ENCODE results near the gene VAV1. TPM values are rescaled to one million over a fixed set of nuclear protein-coding genes. Genes with fewer than 3 reads are reported as not detected.

Gene VAV1
- total and polyA plus RNA-seq, 9 of the 15 experiments (the other 6 are each of a cell fraction or from before 2014, with no cell fraction given): 0.46 to 20.1 (median 11.1) TPM

DNA sequence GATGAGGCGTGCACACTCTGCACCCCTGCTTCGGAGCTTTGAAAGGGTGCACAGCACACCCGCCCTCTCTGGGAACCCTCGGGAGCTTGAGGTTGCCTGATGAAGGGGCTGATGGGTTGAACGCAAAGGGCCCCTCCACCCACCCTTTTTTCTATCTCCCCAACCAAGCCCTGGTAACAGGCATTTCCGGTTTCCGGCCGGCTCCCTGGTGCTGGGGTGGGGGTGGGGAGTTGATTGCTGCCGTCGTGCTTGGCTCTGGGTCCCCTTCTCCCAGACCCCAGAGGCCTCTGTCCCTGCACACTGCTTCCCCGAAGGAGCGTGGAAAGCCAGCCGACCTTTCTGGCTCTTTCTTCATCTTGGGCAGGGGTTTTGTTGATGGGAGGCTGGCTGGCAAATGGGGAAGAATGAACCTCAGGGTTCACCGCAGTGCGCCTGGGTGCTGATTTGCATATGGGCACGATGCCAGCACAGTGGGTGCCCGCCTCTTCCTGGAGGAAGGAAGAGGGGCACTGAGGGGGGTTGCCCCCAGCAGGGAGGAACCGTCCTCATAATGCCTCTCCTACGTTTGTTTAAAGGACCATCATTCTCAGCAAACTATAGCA, 29.1 kb downstream of the VAV1 start (continued):
- TF ChIP-seq, protein P1, sequence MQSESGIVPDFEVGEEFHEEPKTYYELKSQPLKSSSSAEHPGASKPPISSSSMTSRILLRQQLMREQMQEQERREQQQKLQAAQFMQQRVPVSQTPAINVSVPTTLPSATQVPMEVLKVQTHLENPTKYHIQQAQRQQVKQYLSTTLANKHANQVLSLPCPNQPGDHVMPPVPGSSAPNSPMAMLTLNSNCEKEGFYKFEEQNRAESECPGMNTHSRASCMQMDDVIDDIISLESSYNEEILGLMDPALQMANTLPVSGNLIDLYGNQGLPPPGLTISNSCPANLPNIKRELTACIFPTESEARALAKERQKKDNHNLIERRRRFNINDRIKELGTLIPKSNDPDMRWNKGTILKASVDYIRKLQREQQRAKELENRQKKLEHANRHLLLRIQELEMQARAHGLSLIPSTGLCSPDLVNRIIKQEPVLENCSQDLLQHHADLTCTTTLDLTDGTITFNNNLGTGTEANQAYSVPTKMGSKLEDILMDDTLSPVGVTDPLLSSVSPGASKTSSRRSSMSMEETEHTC (IDR thresholded peaks at IDR 0.05): no peak
- TF ChIP-seq CBFA2T3 (IDR thresholded peaks at IDR 0.05): 0 out of 2 replicates have a peak, but pooled peaks have one; percentile 4
- no peak for TF ChIP-seq MBD2 (IDR thresholded peaks at IDR 0.05; ENCODE audit: borderline replicate concordance, low read depth)
- TF ChIP-seq MAZ (CRISPR knock-in tag; conservative IDR thresholded peaks at IDR 0.05 in 1 of 2, IDR thresholded peaks at IDR 0.05 in 1 of 2): peak in 1 of 2 experiments; percentile 74; a peak in 1 of 4 replicates
- TF ChIP-seq, protein P2, sequence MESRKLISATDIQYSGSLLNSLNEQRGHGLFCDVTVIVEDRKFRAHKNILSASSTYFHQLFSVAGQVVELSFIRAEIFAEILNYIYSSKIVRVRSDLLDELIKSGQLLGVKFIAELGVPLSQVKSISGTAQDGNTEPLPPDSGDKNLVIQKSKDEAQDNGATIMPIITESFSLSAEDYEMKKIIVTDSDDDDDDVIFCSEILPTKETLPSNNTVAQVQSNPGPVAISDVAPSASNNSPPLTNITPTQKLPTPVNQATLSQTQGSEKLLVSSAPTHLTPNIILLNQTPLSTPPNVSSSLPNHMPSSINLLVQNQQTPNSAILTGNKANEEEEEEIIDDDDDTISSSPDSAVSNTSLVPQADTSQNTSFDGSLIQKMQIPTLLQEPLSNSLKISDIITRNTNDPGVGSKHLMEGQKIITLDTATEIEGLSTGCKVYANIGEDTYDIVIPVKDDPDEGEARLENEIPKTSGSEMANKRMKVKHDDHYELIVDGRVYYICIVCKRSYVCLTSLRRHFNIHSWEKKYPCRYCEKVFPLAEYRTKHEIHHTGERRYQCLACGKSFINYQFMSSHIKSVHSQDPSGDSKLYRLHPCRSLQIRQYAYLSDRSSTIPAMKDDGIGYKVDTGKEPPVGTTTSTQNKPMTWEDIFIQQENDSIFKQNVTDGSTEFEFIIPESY (CRISPR knock-in tag; IDR thresholded peaks at IDR 0.05): no peak
- no peak for TF ChIP-seq SOX6 (IDR thresholded peaks at IDR 0.05)
- no peak for TF ChIP-seq SFPQ (IDR thresholded peaks at IDR 0.05; ENCODE audit: low read depth, low read length)
- peak; percentile 32; the same call in 1 of the 2 replicates for TF ChIP-seq EP300 (IDR thresholded peaks at IDR 0.05; ENCODE audit: low read length)
- TF ChIP-seq ZNF239 (CRISPR knock-in tag; IDR thresholded peaks at IDR 0.05): peak; percentile 78
- no peak for TF ChIP-seq NFIX (CRISPR knock-in tag; IDR thresholded peaks at IDR 0.05; ENCODE audit: low read depth)
- no peak for TF ChIP-seq HDAC8 (tag; IDR thresholded peaks at IDR 0.05)
- no peak for TF ChIP-seq TEAD2 (tag; IDR thresholded peaks at IDR 0.05)
- 0 out of 2 replicates have a peak, but pooled peaks have one; percentile 35 for TF ChIP-seq BRD4 (IDR thresholded peaks at IDR 0.05)
- TF ChIP-seq ZNF24 (IDR thresholded peaks at IDR 0.05): no peak
- no peak for TF ChIP-seq TFAP4 (CRISPR knock-in tag; IDR thresholded peaks at IDR 0.05; ENCODE audit: borderline replicate concordance)
- TF ChIP-seq MCM2 (IDR thresholded peaks at IDR 0.05; ENCODE audit: low read depth): no peak
- peak; percentile 52 for TF ChIP-seq ZFP36 (IDR thresholded peaks at IDR 0.05; ENCODE audit: low read depth, low read length, partially characterized antibody)
- TF ChIP-seq ID3 (CRISPR knock-in tag; IDR thresholded peaks at IDR 0.05): no peak
- TF ChIP-seq ID3 (tag; IDR thresholded peaks at IDR 0.05): no peak
- no peak for TF ChIP-seq WHSC1 (IDR thresholded peaks at IDR 0.05; ENCODE audit: low read length)
- no peak for TF ChIP-seq ZNF696 (CRISPR knock-in tag; conservative IDR thresholded peaks at IDR 0.05)
- TF ChIP-seq NCOR1 (IDR thresholded peaks at IDR 0.05): no peak

All from K562 (cell line).